ENCODE measurements around the gene PCNX1.

DNA sequence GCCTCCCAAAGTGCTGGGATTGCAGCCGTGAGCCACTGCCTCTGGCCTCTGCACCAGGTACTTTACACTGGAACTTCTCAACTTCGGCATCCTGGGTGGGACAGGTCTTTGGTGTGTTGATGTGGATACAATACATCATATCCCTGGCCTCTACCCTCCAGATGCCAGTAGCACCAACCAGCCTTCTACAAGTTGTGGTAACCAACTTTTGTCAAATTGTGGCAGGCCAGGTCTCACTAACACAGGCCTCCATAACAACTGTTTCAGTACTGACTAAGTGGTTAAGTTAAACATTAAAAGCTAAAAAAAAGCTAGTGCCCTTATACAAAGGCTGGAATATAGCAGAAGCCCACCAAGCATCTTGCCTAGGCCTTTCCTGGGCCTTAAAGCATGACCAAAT is 232.9 kb downstream of the PCNX1 start:
- no peak for TF ChIP-seq POLR2A (IDR thresholded peaks at IDR 0.05)
- TF ChIP-seq, protein P1, sequence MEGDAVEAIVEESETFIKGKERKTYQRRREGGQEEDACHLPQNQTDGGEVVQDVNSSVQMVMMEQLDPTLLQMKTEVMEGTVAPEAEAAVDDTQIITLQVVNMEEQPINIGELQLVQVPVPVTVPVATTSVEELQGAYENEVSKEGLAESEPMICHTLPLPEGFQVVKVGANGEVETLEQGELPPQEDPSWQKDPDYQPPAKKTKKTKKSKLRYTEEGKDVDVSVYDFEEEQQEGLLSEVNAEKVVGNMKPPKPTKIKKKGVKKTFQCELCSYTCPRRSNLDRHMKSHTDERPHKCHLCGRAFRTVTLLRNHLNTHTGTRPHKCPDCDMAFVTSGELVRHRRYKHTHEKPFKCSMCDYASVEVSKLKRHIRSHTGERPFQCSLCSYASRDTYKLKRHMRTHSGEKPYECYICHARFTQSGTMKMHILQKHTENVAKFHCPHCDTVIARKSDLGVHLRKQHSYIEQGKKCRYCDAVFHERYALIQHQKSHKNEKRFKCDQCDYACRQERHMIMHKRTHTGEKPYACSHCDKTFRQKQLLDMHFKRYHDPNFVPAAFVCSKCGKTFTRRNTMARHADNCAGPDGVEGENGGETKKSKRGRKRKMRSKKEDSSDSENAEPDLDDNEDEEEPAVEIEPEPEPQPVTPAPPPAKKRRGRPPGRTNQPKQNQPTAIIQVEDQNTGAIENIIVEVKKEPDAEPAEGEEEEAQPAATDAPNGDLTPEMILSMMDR (IDR thresholded peaks at IDR 0.05), result no peak

Measured in adrenal gland (tissue), 5 donors.